NCI-H460 (cell line): ENCODE results near the gene MTREX. TPM values are rescaled to one million over a fixed set of nuclear protein-coding genes. Genes with fewer than 3 reads are reported as not detected.
"Not testable (repeated sequence)": the region's sequence is repeated elsewhere in the genome, so short reads cannot be mapped to it uniquely, and the experiment has no call there.

ENCODE experiments used
- DNase-seq: peaks from one replicate; pipeline ENCODE4 v3.0.0-alpha.2; 2016; ENCODE audit warnings: low read depth; ENCODE audit errors: extremely low read depth
- polyA plus RNA-seq: library from polyadenylated mRNA; depleted of rRNA; stranded (reverse); fragments of >200 nt; gene quantifications from 2 replicates; pipeline ENCODE4 v1.2.3, GENCODE V29; 2014; cell fraction: nucleus; rRNA removed
- total RNA-seq: library from RNA; depleted of rRNA; stranded (reverse); fragments of >200 nt; shearing (Covaris generic); gene quantifications from 2 replicates; pipeline ENCODE4 v1.2.3, GENCODE V29; 2014; rRNA removed

MTREX gene
- 107 and 128 TPM in 2 replicates for total RNA-seq
- 90.5 and 101 TPM in 2 replicates for polyA plus RNA-seq

DNA sequence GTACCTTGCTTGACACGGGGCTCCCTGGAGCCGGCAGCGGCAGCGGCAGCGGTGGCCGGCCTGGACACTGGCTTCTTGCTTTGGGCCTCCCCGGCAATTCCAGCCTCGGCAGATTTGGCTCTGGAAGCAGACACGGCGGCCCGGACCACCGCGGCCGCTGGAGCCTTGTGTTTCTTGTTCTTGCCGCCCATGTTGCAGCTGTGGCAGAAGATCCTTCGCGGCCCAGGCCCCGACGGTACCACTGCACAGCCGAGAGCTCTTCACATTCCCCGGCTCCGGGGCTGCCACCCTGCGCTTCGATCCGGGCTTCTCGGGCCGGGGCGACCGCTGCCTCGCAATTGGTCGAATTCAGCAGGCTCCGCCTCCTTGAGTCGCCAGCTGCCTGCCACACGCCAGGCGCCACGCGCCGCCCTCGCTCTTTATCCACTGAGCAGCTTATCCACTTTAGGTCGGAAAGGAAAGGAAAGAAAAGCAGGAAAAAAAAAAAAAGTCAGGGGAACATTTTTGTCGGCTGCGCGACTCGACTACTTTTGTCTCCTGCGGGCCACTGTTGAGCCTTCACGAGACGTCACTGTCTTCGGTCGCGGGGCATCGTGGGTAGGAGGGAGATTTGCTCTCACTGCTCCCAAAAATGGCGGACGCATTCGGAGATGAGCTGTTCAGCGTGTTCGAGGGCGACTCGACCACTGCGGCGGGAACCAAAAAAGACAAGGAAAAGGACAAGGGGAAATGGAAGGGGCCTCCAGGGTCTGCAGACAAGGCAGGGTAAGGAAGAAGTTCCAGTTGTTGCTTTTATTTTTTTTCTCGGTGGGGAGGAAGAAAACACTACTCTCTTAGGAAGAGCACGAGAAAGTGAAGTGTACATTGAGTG, at the start of gene MTREX, which contains the start of gene DHX29:
Gene MTREX, plus strand, starts transcription at position 607 of the 871 bp plus-strand sequence. Its CDS starts 25 bp downstream, at position 632.
Gene DHX29, minus strand, starts transcription at position 312 of the 871 bp plus-strand sequence. Its CDS starts 121 bp downstream, at position 191.
- peak; percentile 87 for DNase-seq

DNA sequence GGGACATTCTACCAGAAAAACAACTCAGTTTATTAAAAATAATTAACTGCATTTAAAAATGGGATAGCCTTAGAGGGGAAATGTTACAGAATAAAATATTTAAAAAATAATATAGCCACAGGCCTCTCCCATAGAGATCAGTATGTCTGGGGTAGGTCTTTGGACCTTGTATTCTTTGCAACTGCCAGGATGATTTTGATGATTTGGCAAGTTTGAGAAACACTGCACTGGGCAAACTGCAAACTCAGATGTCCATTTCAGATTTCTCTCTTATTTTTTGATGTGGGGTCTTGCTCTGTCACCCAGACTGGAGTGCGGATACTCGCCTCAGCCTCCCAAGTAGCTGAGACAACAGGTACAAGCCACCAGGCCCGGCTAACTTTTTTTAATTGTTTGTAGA, 49.5 kb upstream of the MTREX start:
- no peak for DNase-seq

DNA sequence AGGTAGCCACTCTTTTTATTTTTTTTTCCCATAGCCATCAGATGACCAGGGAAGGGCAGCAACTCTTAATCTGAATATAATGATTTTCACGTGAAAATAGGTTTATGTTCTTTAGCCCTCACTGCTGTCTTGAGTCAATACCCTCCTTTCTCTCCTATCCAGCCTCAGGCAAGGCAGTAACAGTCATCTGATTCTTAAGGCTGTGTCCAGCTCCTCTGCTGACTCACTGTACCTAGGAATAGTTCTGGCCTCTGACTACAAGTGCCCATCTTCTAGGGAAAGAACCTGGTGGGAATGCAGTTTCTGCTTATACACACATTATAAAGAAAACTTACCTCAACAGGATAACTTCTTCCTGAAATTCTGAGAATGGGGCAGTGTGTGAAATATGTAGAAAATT, 31.0 kb upstream of the MTREX start:
- no peak for DNase-seq

DNA sequence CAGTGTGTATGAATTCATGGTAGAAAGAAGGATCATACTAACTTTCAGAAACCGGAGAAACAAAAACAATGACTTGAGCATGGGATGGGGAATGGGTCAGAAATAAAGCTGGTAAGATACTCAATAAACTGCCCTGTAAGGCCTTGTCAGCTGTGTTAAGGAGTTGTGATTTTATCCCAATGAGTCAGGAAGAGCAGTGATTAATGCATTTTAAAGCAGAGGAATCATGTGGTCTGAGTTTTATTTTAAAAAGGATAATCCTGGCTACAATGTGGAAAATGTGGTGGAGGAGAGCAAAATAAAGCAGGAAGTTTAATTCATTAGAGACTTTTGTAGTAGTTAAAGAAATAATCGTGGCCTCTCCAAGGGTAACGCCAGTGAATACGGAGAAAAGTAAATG, 29.0 kb upstream of the MTREX start:
- no peak for DNase-seq

DNA sequence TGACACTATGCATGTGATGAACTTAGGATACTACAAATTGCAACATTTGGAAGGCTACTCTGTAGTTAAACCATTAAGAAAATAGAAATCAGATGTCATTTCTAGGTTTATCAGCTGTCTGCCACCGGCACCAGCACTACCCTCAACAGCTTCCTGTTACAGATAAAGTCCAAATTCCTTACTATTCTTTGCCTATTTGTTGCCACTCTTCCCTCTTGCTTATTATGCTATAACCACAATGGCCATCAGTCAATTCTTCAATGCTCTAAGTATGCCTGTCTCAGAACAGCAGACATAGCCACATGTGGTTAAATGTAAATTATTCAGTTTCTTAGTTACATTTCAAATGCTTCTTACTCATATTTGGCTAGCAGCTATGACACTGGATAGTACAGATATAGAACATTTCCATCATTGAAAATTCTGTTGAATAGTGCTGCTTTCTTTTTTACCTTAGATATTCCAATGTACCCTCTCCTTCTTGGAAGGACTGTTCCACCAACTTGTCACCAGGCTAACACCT, 21.3 kb upstream of the MTREX start:
- no peak for DNase-seq

DNA sequence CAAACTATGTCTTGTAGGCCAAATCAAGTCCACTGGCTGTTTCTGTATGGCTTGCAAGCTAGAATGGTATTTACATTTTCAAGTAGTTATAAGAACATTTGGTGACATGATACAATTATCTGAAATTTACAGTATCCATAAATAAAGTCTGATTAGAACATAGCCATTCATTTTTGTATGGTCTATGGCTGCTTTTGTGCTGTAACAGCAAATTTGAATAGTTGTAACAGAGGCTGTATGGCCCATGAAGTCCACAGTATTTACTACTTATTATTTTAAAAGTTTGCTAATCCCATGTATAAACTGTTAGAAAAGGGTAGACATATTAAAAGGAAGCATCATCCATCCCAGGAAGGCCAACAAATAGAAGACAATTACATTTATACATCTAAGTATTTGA, 18.0 kb upstream of the MTREX start:
- no peak for DNase-seq

DNA sequence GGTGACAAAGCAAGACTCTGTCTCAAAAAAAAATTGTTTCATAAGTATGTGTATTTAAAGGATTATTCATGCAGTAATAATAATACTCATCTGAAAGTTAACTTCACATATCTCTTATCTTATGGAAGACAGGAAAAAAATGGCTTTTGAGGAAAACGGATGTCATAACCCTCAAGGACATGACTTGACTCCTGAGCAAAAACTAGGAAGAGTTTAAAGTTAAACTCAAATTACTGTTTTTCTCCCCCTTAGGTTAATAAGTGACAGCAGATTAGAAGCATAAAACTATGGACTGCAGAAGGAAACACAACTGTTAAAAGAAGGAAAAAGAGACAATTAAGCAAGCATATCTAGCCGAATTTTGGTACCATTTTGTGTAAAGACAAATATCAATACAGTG, 16.8 kb upstream of the MTREX start:
- no peak for DNase-seq

DNA sequence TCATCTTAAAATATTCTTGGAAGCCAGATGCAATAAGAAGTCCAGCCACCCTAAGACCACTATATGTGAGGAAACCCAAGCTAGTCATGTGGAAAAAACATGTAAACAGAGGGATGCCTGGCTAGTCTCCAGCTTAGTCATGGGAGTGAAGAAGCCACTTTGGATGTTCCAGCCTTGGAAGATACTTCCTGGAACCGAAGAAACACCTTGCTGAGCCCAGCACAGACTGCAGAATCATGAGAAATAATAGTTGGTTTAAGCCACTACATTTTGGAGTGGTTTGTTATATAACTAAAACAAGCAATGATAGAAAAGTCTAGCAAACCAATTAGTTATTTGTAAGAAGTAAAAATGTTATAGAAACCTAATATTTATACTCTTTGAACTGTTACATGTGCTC, 12.9 kb upstream of the MTREX start:
- no peak for DNase-seq

DNA sequence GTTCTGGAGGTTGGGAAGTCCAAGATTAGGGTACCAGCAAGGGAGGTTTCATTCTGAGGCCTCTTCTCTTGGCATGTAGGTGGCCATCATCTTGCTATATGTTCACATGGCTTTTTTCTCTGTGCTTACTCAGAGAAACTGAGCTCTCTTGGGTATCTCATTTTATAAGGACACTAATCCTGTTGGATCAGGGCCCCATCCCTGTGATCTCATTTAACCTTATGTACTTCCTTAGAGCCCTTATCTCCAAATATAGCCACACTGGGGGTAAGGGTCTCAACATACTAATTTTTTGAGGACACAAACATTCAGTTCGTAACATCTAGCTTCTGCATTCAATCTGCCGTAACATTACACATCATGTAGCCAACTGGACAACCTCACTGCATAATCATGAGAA, 6.9 kb upstream of the MTREX start:
- no peak for DNase-seq

DNA sequence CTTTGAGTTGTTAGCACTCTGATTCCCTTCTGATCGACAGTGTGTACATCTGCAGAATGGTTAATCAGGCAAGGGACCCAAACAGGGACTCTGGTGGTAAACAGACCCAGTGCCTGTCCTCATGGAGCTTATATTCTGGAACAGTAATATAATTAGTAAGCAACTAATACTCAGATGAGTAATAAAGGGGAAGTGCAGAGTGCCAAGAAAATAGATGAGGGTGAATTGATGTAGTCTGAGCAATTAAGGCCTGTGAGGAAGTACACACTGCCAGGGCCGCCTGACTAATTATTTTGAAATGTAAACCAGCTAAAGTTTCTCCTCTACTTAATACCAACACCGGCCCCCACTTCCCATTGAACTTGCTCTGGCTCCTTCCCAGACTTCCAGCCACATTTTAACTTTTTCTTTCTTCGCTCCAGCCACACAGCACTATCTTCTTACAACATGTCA, 4.5 kb upstream of the MTREX start:
- no peak for DNase-seq

DNA sequence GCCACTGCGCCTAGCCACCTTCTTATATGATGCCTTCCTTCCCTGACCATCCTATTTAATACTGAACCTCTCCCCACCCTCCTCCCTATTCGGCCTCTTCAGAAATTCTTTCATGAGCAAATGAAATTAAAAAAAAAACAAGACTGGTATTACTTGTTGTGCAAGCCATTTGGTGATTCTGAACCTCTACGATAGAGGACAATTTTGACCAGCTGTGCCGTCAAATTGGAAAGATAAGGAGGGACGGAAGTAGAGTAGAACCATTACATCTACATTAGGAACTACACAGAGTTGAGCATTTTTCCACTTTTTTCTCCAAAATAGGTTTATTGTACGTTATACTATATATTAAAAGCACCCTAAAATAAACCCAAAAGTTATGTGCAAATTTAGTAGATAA, 3.2 kb upstream of the MTREX start:
- no peak for DNase-seq

DNA sequence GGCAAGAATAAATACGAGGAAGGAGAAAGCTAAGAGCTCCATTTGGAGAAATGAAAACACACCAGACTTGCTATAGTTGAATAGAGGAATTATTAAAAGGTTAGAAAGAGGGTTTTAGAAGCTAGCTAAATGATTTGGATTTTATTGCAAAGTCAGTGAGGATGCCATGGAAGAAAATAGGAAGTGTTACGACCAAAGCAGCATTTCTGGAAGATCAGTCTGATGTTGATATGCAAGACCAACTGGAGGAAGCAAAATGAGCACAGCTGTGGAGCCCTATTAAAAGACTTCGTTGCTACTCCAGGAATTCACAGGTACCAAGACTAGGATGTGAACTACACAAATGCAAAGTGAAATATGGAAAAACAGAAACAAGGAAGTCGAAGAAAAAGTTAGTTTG, 2.4 kb upstream of the MTREX start:
- DNase-seq, result no peak

DNA sequence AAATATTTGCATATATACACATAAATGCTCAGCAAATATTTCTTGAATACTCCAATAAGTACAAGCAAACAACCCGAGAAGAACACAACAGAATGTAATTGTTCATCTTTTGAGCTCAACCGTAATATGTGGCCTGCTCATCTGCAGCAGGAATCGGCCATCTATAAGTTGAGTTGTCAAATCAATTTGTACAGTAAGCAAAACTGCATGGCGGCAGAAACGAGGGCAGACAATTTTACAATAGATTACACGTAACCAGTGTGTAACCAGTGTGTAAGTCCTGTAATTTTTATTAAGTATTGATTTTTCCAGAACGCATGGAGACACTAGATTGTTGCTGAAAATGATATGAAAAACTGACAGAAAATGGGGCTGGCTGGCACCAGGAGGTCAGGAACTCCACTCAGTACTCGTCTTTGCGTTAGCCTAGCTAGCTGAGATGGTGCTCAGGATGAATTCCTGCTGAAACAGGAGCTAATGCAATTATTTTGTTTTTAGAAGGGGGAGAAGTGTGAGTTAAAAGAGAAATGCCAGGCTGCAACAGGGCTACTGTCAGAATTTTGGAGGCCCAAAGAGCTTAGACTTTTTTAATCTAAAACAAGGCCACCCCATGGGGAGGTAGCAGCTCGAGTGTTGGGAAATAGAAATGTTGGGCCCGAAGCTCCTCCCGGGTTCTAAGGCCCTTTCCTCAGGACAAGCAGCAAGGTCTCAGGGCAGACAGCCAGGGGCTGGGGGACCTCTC, 977 bp upstream of the MTREX start:
- DNase-seq, result no peak

DNA sequence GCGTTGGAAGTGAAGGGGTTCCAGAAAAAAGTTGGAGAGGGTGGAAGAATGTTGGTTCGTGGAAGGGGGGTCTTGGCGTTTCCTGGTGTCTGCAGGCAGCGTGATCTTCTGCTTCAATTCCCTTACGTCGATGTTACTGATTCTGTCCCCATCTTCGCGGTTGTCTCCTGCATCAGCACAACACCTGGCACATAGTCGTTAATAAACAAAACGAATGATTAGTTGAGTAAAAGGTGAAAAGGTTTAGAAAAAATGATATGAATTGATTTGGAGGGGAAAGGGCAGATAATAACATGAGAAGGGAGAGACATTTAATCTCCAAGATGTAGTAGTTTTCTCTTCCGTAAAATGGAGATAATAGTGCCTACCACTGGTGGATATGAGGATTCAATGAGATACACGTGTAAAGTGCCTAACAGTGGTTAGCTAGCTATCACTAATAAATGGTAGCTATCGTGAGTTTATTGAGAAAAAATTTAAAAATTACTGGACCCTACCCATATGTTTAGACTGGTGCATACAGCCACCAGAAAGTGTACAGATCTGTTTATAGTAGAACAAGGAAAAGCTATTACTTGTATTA, 556 bp downstream of the MTREX start:
- no peak for DNase-seq

DNA sequence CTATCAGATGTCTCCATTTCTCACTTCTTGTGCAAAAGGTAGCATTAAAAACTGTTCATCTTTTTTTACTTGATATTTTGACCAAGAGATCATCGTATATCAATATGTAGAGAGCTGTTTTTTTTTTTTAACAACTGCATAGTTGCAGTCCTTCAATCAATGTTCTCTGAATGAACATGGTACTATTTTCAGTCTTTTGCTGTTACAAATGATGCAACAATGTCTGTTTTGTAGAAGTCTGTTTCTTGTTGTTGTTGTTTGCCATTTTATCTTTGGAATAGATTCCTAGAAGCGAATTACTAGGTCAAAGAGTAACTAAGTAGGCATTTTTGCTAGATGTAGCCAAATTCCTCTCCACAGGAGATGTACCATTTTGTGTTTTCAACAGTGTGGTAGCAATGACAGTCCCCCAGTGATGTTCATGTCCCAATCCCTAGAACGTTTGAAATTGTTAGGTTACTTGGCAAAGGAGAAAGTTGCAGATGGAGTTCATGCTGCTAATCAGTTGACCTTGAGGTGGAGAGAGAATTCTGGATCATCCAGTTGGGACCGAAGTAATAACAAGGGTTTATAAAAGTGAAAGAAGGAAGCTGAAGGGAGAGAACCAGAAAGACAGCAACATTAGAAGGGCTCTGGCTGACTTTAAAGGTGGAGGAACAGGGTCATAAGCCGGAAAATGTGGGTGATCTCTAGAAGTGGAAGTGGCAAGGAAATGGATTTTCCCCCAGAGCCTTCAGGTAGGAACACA, 6.3 kb downstream of the MTREX start:
- no peak for DNase-seq

DNA sequence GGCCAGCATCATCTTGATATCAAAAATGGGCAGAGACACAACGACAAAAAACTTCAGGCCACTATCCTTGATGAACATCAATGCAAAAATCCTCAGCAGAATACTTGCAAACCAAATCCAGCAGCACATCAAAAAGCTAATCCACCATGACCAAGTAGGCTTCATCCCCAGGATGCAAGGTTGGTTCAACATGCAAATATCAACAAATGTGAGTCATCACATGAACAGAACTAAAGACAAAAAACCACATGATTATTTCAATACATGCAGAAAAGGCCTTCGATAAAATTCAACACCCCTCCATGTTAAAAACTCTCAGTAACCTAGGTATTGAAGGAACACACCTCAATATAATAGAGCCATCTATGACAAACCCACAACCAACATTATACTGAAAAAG, 8.5 kb downstream of the MTREX start:
- DNase-seq, result no peak

DNA sequence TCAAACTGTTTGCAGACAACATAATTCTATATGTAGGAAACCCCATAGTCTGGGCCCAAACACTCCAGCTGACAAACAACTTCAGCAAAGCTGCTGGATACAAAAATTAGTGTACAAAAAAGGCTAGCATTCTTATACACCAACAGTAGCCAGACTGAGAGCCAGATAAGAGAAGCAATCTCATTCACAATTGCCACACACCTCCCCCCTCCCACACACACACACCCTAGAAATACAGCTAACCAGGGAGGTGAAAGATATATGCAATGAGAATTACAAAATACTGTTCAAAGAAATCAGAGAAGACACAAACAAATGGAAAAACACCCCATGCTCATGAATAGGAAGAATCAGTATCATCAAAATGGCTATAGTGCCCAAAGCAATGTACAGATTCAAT, 9.0 kb downstream of the MTREX start:
- no peak for DNase-seq

DNA sequence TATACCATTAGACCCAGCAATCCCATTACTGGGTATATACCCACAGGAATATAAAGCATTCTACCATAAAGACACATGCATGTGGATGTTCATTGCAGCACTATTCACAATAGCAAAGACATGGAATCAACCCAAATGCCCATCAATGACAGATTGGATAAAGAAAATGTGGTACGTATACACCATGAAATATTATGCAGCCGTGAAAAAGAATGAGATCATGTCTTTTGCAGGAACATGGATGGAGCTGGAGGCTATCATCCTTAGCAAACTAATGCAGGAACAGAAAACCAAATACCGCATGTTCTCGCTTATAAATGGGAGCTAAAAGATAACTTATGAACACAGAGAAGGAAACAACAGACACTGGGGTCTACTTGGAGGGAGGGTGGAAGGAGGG, 10.4 kb downstream of the MTREX start:
- not testable (repeated sequence) for DNase-seq

DNA sequence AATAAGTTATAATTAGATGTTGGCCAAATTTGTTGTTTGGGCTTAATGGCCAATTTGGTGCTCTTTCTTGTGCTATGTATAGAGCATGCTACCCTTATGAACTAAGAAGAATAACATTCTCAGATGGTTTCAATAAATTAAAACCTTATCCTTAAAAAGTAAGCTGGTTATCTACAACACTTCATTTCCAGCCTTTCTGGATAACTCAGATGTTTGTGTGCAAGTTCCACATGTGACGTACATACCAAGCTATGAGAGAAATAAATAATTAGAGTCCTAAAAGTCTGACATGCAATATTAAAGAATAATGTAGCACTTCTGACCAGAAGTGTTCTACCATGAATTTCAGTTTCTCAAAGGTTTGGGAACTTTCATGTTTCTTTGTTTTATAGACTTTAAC, 11.7 kb downstream of the MTREX start:
- DNase-seq, result no peak

DNA sequence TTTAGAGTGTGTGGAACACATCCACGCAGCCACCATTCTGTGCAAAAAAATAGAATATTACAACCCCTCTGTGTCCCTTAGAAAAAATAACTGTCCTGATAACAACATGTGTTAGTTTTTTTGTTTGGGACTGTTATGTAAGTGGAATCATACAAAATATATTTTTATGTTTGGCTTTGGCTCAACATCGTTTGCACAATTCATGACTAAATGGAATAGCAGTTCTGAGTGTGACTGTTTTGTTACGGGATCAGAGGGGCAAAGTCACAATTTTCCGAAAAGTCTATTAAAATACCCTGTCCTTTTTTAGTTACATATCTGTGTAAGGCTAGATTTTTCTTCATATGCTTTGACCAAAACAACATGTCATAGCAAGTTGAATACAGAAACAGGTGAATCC, 12.8 kb downstream of the MTREX start:
- no peak for DNase-seq
